Measurements from ENCODE around the gene DACH2.
"Not testable (repeated sequence)": the region's sequence is repeated elsewhere in the genome, so short reads cannot be mapped to it uniquely, and the experiment has no call there.

DACH2 gene

DNA sequence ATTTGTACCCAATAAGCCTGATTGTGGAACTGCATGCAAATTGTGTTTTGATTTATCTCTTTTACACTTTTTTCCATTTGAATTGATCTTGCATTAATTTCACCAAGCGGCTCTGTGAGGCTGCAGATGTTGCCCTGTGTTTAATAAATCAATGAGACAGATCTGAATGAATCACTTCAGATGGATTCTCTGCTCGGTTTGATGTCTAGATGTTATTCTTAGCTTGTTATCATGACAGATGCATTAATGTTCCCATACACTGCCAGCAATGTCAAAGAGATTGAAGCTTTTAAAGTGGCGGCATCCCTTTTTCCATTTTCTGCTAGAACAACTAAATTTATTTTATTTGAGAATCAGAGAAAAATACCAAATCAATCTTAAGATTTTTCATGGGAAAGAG, 6.3 kb downstream of the DACH2 start (continued):
- TF ChIP-seq, protein P1, sequence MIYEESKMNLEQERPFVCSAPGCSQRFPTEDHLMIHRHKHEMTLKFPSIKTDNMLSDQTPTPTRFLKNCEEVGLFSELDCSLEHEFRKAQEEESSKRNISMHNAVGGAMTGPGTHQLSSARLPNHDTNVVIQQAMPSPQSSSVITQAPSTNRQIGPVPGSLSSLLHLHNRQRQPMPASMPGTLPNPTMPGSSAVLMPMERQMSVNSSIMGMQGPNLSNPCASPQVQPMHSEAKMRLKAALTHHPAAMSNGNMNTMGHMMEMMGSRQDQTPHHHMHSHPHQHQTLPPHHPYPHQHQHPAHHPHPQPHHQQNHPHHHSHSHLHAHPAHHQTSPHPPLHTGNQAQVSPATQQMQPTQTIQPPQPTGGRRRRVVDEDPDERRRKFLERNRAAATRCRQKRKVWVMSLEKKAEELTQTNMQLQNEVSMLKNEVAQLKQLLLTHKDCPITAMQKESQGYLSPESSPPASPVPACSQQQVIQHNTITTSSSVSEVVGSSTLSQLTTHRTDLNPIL (CRISPR knock-in tag; IDR thresholded peaks at IDR 0.05; ENCODE audit: low read depth): no peak

DNA sequence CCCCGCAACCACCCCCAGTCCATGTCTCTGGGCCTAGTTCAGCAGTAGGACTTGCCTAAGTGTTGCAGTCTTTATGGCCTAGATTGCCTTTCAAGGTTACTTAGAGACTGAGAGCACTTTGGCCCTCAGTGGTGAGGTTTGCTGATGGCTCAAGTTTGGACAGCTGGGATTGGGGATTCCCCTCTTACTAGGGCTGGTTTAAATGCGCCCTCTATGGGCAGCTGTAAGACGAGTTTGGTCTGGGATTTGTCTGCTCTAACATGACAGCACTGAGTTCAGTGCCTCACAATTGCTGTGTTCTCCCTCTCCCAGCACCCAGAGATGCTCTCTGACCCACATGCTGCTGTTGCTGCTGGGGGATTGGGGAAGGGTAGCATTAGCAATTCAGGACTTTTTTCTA, 23.1 kb downstream of the DACH2 start:
- peak; percentile 90 for ATAC-seq
- TF ChIP-seq TOX (CRISPR knock-in tag; IDR thresholded peaks at IDR 0.05; ENCODE audit: borderline replicate concordance): no peak
- TF ChIP-seq, protein P2, sequence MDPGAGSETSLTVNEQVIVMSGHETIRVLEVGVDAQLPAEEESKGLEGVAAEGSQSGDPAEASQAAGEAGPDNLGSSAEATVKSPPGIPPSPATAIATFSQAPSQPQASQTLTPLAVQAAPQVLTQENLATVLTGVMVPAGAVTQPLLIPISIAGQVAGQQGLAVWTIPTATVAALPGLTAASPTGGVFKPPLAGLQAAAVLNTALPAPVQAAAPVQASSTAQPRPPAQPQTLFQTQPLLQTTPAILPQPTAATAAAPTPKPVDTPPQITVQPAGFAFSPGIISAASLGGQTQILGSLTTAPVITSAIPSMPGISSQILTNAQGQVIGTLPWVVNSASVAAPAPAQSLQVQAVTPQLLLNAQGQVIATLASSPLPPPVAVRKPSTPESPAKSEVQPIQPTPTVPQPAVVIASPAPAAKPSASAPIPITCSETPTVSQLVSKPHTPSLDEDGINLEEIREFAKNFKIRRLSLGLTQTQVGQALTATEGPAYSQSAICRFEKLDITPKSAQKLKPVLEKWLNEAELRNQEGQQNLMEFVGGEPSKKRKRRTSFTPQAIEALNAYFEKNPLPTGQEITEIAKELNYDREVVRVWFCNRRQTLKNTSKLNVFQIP (CRISPR knock-in tag; IDR thresholded peaks at IDR 0.05; ENCODE audit: borderline replicate concordance, low read depth): no peak
- TF ChIP-seq ZNF565 (CRISPR knock-in tag; conservative IDR thresholded peaks at IDR 0.05; ENCODE audit: low read depth): no peak
- no peak for TF ChIP-seq PPARA (CRISPR knock-in tag; IDR thresholded peaks at IDR 0.05; ENCODE audit: borderline replicate concordance)
- no peak for TF ChIP-seq ZNF8 (CRISPR knock-in tag; IDR thresholded peaks at IDR 0.05)
- TF ChIP-seq, protein P3, sequence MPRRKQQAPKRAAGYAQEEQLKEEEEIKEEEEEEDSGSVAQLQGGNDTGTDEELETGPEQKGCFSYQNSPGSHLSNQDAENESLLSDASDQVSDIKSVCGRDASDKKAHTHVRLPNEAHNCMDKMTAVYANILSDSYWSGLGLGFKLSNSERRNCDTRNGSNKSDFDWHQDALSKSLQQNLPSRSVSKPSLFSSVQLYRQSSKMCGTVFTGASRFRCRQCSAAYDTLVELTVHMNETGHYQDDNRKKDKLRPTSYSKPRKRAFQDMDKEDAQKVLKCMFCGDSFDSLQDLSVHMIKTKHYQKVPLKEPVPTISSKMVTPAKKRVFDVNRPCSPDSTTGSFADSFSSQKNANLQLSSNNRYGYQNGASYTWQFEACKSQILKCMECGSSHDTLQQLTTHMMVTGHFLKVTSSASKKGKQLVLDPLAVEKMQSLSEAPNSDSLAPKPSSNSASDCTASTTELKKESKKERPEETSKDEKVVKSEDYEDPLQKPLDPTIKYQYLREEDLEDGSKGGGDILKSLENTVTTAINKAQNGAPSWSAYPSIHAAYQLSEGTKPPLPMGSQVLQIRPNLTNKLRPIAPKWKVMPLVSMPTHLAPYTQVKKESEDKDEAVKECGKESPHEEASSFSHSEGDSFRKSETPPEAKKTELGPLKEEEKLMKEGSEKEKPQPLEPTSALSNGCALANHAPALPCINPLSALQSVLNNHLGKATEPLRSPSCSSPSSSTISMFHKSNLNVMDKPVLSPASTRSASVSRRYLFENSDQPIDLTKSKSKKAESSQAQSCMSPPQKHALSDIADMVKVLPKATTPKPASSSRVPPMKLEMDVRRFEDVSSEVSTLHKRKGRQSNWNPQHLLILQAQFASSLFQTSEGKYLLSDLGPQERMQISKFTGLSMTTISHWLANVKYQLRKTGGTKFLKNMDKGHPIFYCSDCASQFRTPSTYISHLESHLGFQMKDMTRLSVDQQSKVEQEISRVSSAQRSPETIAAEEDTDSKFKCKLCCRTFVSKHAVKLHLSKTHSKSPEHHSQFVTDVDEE (CRISPR knock-in tag; IDR thresholded peaks at IDR 0.05): no peak
- no peak for TF ChIP-seq ARNTL (CRISPR knock-in tag; IDR thresholded peaks at IDR 0.05; ENCODE audit: borderline replicate concordance, low read depth)
- TF ChIP-seq ZFP30 (CRISPR knock-in tag; IDR thresholded peaks at IDR 0.05): no peak
- no peak for TF ChIP-seq ZC3H10 (CRISPR knock-in tag; IDR thresholded peaks at IDR 0.05)

DNA sequence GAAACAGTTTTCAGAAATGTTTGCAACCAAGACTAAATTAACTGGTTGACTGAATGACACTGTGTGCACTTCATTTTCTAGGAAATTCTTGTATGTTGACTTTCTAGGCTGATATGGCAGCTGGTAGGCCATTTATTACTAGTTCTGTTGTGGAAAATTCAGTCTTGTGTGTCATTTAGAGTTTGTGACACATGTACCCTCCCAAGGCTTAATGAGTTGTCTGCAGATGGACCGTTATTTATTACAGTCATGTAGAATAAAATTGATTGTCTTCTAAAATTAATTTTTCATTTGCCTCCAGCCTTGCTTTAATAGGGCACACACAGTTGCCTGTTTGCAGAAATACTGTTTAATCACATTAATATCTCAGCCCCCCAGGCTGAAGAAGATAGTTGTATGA, 30.7 kb downstream of the DACH2 start:
- no peak for ATAC-seq
- TF ChIP-seq ZC3H10 (CRISPR knock-in tag; IDR thresholded peaks at IDR 0.05): no peak
- no peak for TF ChIP-seq SNAI2 (CRISPR knock-in tag; IDR thresholded peaks at IDR 0.05)
- no peak for TF ChIP-seq ISL1 (CRISPR knock-in tag; IDR thresholded peaks at IDR 0.05)
- no peak for TF ChIP-seq BACH2 (CRISPR knock-in tag; IDR thresholded peaks at IDR 0.05; ENCODE audit: borderline replicate concordance)
- TF ChIP-seq, protein P4, sequence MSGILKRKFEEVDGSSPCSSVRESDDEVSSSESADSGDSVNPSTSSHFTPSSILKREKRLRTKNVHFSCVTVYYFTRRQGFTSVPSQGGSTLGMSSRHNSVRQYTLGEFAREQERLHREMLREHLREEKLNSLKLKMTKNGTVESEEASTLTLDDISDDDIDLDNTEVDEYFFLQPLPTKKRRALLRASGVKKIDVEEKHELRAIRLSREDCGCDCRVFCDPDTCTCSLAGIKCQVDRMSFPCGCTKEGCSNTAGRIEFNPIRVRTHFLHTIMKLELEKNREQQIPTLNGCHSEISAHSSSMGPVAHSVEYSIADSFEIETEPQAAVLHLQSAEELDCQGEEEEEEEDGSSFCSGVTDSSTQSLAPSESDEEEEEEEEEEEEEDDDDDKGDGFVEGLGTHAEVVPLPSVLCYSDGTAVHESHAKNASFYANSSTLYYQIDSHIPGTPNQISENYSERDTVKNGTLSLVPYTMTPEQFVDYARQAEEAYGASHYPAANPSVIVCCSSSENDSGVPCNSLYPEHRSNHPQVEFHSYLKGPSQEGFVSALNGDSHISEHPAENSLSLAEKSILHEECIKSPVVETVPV (CRISPR knock-in tag; IDR thresholded peaks at IDR 0.05): no peak
- no peak for TF ChIP-seq ARNTL (CRISPR knock-in tag; IDR thresholded peaks at IDR 0.05; ENCODE audit: borderline replicate concordance, low read depth)
- TF ChIP-seq RARB (CRISPR knock-in tag; IDR thresholded peaks at IDR 0.05): no peak

DNA sequence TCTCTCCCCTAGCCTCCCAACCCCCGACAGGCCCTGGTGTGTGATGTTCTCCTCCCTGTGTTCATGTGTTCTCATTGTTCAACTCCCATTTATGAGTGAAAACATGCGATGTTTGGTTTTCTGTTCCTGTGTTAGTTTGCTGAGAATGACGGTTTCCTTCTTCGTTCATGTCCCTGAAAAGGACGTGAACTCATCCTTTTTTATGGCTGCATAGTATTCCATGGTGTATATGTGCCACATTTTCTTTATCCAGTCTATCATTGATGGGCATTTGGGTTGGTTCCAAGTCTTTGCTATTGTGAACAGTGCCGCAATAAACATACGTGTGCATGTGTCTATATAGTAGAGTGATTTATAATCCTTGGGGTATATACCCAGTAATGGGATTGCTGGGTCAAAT, 33.1 kb downstream of the DACH2 start:
- ATAC-seq: not testable (repeated sequence)

DNA sequence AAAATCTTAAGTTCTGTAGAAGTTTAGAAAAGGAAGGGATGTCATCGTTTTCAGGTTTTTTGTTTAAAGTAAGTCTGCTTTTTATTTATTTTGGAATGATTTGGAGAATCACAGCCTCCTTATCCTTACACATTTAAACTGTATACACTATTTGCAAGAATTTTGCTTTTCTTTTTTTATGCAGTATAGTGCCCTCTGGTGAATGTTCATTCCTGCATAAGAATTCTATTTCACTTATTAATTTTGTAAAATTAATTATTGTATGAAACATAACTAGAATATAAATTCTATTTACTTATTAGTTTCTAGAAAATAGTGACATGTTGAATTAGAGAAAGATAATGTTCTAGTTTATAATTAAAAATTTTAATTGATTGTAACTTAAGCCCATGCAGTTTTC, 44.6 kb downstream of the DACH2 start:
- no peak for ATAC-seq
- TF ChIP-seq, protein P1 (CRISPR knock-in tag; IDR thresholded peaks at IDR 0.05; ENCODE audit: low read depth): no peak
- TF ChIP-seq ZNF70 (CRISPR knock-in tag; IDR thresholded peaks at IDR 0.05) (no peak), PPARA (CRISPR knock-in tag; IDR thresholded peaks at IDR 0.05; ENCODE audit: borderline replicate concordance) (no peak), ZFP3 (CRISPR knock-in tag; IDR thresholded peaks at IDR 0.05) (no peak), ZFP30 (CRISPR knock-in tag; IDR thresholded peaks at IDR 0.05) (no peak), BACH2 (CRISPR knock-in tag; IDR thresholded peaks at IDR 0.05; ENCODE audit: borderline replicate concordance) (no peak), ZNF8 (CRISPR knock-in tag; IDR thresholded peaks at IDR 0.05) (no peak)
- TF ChIP-seq, protein P4 (CRISPR knock-in tag; IDR thresholded peaks at IDR 0.05): no peak
